HL-60 (cell line): Measurements from ENCODE around the gene FANCE.

Source experiments
- CTCF ChIP-seq: IDR thresholded peaks from one replicate; pipeline ENCODE4 v1.5.1; 2011; ENCODE audit warnings: low read length, control low read depth, inconsistent platforms; ENCODE audit not compliant: insufficient read depth
- POLR2AphosphoS5 ChIP-seq: IDR thresholded peaks from 2 replicates; pipeline ENCODE4 v1.6.1; 2012; ENCODE audit warnings: low read depth
- TF ChIP-seq, protein P1 (sequence below): IDR thresholded peaks from 2 replicates; pipeline ENCODE4 v1.6.1; 2012; ENCODE audit warnings: low read depth; ENCODE audit not compliant: insufficient replicate concordance

DNA sequence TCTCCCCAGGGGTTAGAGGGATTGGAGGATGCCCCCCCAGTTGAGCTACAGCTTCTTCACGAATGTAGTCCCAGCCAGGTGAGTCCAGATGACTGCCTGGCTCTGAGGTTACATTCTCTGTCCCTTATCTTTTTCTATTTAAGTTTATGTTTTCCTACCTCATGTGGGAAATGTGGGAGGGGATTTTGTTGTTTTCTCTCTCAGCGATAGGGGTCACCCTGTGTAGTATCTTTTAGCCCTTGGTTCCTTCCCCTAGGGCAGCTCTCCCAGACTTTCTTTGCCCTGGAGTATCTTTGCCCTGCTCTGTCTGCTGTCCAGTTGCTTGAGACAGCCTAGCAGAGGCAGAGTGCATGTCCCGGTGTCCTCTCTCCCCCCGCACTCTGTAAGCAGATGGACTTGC is 5.8 kb downstream of the FANCE start:
- no peak for TF ChIP-seq CTCF
- TF ChIP-seq POLR2AphosphoS5, result no peak
- TF ChIP-seq, protein P1, sequence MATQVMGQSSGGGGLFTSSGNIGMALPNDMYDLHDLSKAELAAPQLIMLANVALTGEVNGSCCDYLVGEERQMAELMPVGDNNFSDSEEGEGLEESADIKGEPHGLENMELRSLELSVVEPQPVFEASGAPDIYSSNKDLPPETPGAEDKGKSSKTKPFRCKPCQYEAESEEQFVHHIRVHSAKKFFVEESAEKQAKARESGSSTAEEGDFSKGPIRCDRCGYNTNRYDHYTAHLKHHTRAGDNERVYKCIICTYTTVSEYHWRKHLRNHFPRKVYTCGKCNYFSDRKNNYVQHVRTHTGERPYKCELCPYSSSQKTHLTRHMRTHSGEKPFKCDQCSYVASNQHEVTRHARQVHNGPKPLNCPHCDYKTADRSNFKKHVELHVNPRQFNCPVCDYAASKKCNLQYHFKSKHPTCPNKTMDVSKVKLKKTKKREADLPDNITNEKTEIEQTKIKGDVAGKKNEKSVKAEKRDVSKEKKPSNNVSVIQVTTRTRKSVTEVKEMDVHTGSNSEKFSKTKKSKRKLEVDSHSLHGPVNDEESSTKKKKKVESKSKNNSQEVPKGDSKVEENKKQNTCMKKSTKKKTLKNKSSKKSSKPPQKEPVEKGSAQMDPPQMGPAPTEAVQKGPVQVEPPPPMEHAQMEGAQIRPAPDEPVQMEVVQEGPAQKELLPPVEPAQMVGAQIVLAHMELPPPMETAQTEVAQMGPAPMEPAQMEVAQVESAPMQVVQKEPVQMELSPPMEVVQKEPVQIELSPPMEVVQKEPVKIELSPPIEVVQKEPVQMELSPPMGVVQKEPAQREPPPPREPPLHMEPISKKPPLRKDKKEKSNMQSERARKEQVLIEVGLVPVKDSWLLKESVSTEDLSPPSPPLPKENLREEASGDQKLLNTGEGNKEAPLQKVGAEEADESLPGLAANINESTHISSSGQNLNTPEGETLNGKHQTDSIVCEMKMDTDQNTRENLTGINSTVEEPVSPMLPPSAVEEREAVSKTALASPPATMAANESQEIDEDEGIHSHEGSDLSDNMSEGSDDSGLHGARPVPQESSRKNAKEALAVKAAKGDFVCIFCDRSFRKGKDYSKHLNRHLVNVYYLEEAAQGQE, result no peak
